ENCODE data around the gene BBIP1.

- no peak for TF ChIP-seq CTCF (conservative IDR thresholded peaks at IDR 0.05; ENCODE audit: low read depth, low read length)
- no peak for TF ChIP-seq EZH2 (IDR thresholded peaks at IDR 0.05; ENCODE audit: borderline replicate concordance, low read depth, low read length, poor library complexity, severe bottlenecking)
Measured at GRCh38 chr10:110852255-110852896, 66.6 kb downstream of the BBIP1 start.

Data from A673 (cell line).